Upper lobe of left lung (tissue), 4 donors: ENCODE results near the gene PEF1.

Source experiments
- POLR2A ChIP-seq, 4 donors: fragments of 450-650 bp; IDR thresholded peaks; one replicate each; pipeline ENCODE4 v1.5.1; 2016 to 2017; ENCODE audit warnings: antibody characterized with exemption in 4 of 4, mild to moderate bottlenecking in 2 of 4
- TF ChIP-seq, protein P1 (sequence below), 6 experiments: fragments of 450-650 bp in 4 of 6; fragments of 200-600 bp in 2 of 6; sonication (generic) in 2 of 6; IDR thresholded peaks; one replicate each; pipeline ENCODE4 v1.5.1; 2016 to 2019; ENCODE audit warnings: antibody characterized with exemption in 6 of 6

DNA sequence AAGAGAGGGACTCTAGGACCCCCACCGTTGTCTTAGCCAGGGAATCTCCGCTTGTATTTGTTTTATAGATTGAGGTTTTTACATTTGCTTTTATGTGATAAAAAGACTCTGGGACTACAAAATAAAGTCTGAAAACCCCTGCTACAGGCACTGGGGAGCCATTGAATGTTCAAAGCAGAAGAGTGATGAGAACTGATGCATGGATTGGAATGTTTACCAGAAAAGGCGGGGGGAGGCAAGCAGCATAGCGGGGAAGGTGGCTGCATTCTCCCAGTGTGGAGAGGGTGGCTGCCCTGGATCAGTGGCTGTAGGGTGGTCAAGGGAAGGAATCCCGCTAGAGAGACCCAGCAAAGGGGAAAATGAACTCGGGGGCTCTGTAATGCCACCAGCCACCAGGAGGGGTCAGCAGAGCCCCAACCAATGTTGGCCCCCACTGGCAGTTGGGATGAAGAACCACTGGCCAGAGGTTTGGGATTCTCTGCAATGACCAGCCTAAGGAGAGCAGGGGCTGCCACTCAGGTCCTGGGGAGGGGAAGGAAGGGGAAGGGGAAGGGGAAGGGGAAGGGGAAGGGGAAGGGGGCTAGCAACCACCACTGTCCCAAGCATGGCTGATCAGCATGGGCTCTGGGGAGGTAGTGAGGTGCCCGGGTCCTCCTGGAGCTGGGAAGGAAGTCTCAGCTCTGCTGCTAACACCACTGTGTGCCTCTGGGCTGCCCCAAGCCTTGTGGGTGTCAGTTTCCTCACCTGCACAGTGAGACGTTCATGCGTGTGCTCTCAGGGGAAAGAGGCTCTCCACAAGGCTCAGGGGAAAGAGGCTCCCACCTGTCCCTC is 19.2 kb upstream of the PEF1 start:
- TF ChIP-seq, protein P1, sequence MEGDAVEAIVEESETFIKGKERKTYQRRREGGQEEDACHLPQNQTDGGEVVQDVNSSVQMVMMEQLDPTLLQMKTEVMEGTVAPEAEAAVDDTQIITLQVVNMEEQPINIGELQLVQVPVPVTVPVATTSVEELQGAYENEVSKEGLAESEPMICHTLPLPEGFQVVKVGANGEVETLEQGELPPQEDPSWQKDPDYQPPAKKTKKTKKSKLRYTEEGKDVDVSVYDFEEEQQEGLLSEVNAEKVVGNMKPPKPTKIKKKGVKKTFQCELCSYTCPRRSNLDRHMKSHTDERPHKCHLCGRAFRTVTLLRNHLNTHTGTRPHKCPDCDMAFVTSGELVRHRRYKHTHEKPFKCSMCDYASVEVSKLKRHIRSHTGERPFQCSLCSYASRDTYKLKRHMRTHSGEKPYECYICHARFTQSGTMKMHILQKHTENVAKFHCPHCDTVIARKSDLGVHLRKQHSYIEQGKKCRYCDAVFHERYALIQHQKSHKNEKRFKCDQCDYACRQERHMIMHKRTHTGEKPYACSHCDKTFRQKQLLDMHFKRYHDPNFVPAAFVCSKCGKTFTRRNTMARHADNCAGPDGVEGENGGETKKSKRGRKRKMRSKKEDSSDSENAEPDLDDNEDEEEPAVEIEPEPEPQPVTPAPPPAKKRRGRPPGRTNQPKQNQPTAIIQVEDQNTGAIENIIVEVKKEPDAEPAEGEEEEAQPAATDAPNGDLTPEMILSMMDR (IDR thresholded peaks at IDR 0.05) = peak; percentile 90 to 97 (median 93)
- TF ChIP-seq POLR2A (IDR thresholded peaks at IDR 0.05) = no peak
